Spleen (tissue), 11 donors: ENCODE data around the gene PSMD1. TPM values are rescaled to one million over a fixed set of nuclear protein-coding genes. Genes with fewer than 3 reads are reported as not detected.

Experiments
- DNase-seq: peaks from one replicate; pipeline ENCODE4 v3.0.0-alpha.2; 2020
- H3K27ac ChIP-seq, 8 donors: fragments of 200-600 bp; sonication (generic) in 7 of 8; 1 replicate in 4 of 8; 2 replicates in 4 of 8; pipeline versions ENCODE4 v1.5.0 to v1.8.0; 2016 to 2021; ENCODE audit warnings: inconsistent platforms in 4 of 8, mild to moderate bottlenecking in 4 of 8, moderate library complexity in 1 of 8
- H3K27me3 ChIP-seq, 7 donors: fragments of 200-600 bp; sonication (generic) in 6 of 7; replicated peaks in 1 of 7; 1 replicate in 4 of 7; 2 replicates in 3 of 7; pipeline versions ENCODE4 v1.5.0 to v1.8.0; 2016 to 2021; ENCODE audit warnings: inconsistent platforms in 3 of 7, mild to moderate bottlenecking in 1 of 7
- H3K36me3 ChIP-seq, 6 donors: fragments of 200-600 bp; sonication (generic) in 5 of 6; 1 replicate in 4 of 6; 2 replicates in 2 of 6; pipeline versions ENCODE4 v1.5.0 to v1.8.0; 2016 to 2021; ENCODE audit warnings: inconsistent platforms in 2 of 6
- H3K4me1 ChIP-seq, 6 donors: fragments of 200-600 bp; sonication (generic) in 5 of 6; 1 replicate in 3 of 6; 2 replicates in 3 of 6; pipeline versions ENCODE4 v1.5.0 to v1.8.0; 2016 to 2021; ENCODE audit warnings: inconsistent platforms in 3 of 6
- H3K4me3 ChIP-seq, 8 donors: fragments of 200-600 bp; sonication (generic) in 7 of 8; 1 replicate in 4 of 8; 2 replicates in 4 of 8; pipeline versions ENCODE4 v1.5.0 to v1.8.0; 2016 to 2021; ENCODE audit warnings: inconsistent platforms in 4 of 8, mild to moderate bottlenecking in 4 of 8, moderate library complexity in 2 of 8
- H3K9me3 ChIP-seq, 8 donors: fragments of 200-600 bp; sonication (generic) in 7 of 8; 1 replicate in 4 of 8; 2 replicates in 4 of 8; pipeline versions ENCODE4 v1.5.0 to v1.8.0; 2016 to 2021; ENCODE audit warnings: inconsistent platforms in 4 of 8
- CTCF ChIP-seq, 11 experiments: fragments of 200-600 bp in 7 of 11; fragments of 450-650 bp in 4 of 11; sonication (generic) in 4 of 11; IDR thresholded peaks in 8 of 11; conservative IDR thresholded peaks in 3 of 11; 1 replicate in 7 of 11; 2 replicates in 4 of 11; pipeline versions ENCODE4 v1.4.0 to v1.8.0; 2016 to 2021; ENCODE audit warnings: antibody characterized with exemption in 11 of 11, inconsistent platforms in 4 of 11, mild to moderate bottlenecking in 1 of 11
- POLR2A ChIP-seq, 3 donors: fragments of 450-650 bp; IDR thresholded peaks; one replicate each; pipeline ENCODE4 v1.5.1; 2017; ENCODE audit warnings: antibody characterized with exemption in 3 of 3, mild to moderate bottlenecking in 1 of 3
- POLR2AphosphoS5 ChIP-seq, 3 donors: sonication (generic); formaldehyde crosslinking; IDR thresholded peaks; one replicate each; pipeline ENCODE4 v1.5.1; 2017; ENCODE audit warnings: antibody characterized with exemption in 3 of 3
- WGBS, 5 donors: extraction: QIAGEN DNeasy Blood & Tissue Kit in 3 of 5; methylation state at CpG; one replicate each; pipeline versions ENCODE4 v1.1.5 to v1.1.7; 2013 to 2018; 5-methylcytosine and 5-hydroxymethylcytosine counted together
- intact Hi-C: fragments of 100-400 bp; cut with DNase I; formaldehyde crosslinking; loops from one replicate; pipeline ENCODE4 v1.15.0; 2023; ENCODE audit warnings: low total_unique reads
- polyA plus RNA-seq, 3 donors: library from polyadenylated mRNA; stranded (reverse); fragments of 200-250 nt; gene quantifications; one replicate each; pipeline ENCODE4 v1.2.1, GENCODE V29; 2013
- total RNA-seq, 7 donors: library from RNA; depleted of rRNA in 3 of 7; stranded (reverse); fragments of >200 nt in 3 of 7; fragmentation: NEBNext Ultra II Directional in 4 of 7; extraction: Animal tissue kit (Norgen Biotek cat#: 25700) in 4 of 7; gene quantifications; one replicate each; pipeline versions ENCODE4 v1.1.0 to v1.2.1, GENCODE V29; 2016 to 2021
- donor health status: healthy with polysubstance abuse.
- donor health status: DM: no; HTN: no; CAD: no; lungs with moderate emphysema.
- donor health status: DM: no; HTN: no; CAD: no.
- donor health status: Bipolar disorder and iron deficiency.
- donor health status: healthy.
- donor health status: DM: no; HTN: no; CAD: no.
- donor health status: DM: yes; HTN: yes; CAD: no.

The PSMD1 gene
- total and polyA plus RNA-seq, 10 donors: 21.2 to 81.2 (median 53.4) TPM

- H3K27ac ChIP-seq: no peak overlapping the region
- DNase-seq: no peak
- H3K27me3 ChIP-seq: peaks cover 0 to 41% (median 8%) of the 10 kb centered on the region in 7 donors
- 69 to 86% (median 78%) methylated on average over 3 of the region's 3 CpGs for WGBS, 5 donors
- intact Hi-C loops: no loop called here
- H3K36me3 ChIP-seq: no peaks in the 10 kb centered on the region
- TF ChIP-seq POLR2AphosphoS5 (IDR thresholded peaks at IDR 0.05) (no peak), POLR2A (IDR thresholded peaks at IDR 0.05) (no peak), CTCF (IDR thresholded peaks at IDR 0.05 in 8 of 11, conservative IDR thresholded peaks at IDR 0.05 in 3 of 11) (no peak)
- H3K9me3 ChIP-seq: peaks cover 0 to 3% (median 0%) of the 10 kb centered on the region in 8 donors
- peaks cover 0 to 6% (median 0%) of the 10 kb centered on the region in 6 donors for H3K4me1 ChIP-seq
- H3K4me3 ChIP-seq: no peak overlapping the region
Measured at GRCh38 chr2:231030725-231031124, 25.9 kb upstream of the PSMD1 start.

GRCh38 chr2:231032575-231033140 lies 24.0 kb upstream of the PSMD1 start:
- TF ChIP-seq POLR2A (IDR thresholded peaks at IDR 0.05): no peak
- TF ChIP-seq CTCF (IDR thresholded peaks at IDR 0.05 in 8 of 11, conservative IDR thresholded peaks at IDR 0.05 in 3 of 11): no peak
- TF ChIP-seq POLR2AphosphoS5 (IDR thresholded peaks at IDR 0.05): no peak
- intact Hi-C loops: no loop called here
- Histone ChIP-seq H3K4me3 (no peak overlapping the region), H3K4me1 (peaks cover 0 to 16% (median 5%) of the 10 kb centered on the region in 6 donors), H3K9me3 (peaks cover 0 to 3% (median 0%) of the 10 kb centered on the region in 8 donors), H3K27me3 (peaks cover 3 to 52% (median 24%) of the 10 kb centered on the region in 7 donors), H3K27ac (no peak overlapping the region), H3K36me3 (no peaks in the 10 kb centered on the region)
- WGBS, 5 donors: 65 to 82% (median 72%) methylated on average over 5 of the region's 5 CpGs
- no peak for DNase-seq

GRCh38 chr2:231033147-231034132 lies 23.2 kb upstream of the PSMD1 start:
- H3K9me3 ChIP-seq: peaks cover 0 to 3% (median 0%) of the 10 kb centered on the region in 8 donors
- no peaks in the 10 kb centered on the region for H3K36me3 ChIP-seq
- no peak overlapping the region for H3K4me3 ChIP-seq
- H3K27ac ChIP-seq: no peak overlapping the region
- intact Hi-C loops: no loop called here
- no peak for DNase-seq
- no peak for TF ChIP-seq CTCF (IDR thresholded peaks at IDR 0.05 in 8 of 11, conservative IDR thresholded peaks at IDR 0.05 in 3 of 11)
- no peak for TF ChIP-seq POLR2AphosphoS5 (IDR thresholded peaks at IDR 0.05)
- TF ChIP-seq POLR2A (IDR thresholded peaks at IDR 0.05): no peak
- 68 to 78% (median 74%) methylated on average over 11 of the region's 11 CpGs for WGBS, 5 donors
- peaks cover 0 to 21% (median 11%) of the 10 kb centered on the region in 6 donors for H3K4me1 ChIP-seq
- peaks cover 3 to 59% (median 30%) of the 10 kb centered on the region in 7 donors for H3K27me3 ChIP-seq
